GM19351 (cell line): Measurements from ENCODE around the gene CTIF.

ENCODE experiments used
- ATAC-seq: cut with Tn5 transposase; IDR thresholded peaks from one replicate; pipeline ENCODE4 v1.9.1; 2021; ENCODE audit warnings: mild to moderate bottlenecking, moderate library complexity; ENCODE audit not compliant: unreplicated experiment

CTIF gene

DNA sequence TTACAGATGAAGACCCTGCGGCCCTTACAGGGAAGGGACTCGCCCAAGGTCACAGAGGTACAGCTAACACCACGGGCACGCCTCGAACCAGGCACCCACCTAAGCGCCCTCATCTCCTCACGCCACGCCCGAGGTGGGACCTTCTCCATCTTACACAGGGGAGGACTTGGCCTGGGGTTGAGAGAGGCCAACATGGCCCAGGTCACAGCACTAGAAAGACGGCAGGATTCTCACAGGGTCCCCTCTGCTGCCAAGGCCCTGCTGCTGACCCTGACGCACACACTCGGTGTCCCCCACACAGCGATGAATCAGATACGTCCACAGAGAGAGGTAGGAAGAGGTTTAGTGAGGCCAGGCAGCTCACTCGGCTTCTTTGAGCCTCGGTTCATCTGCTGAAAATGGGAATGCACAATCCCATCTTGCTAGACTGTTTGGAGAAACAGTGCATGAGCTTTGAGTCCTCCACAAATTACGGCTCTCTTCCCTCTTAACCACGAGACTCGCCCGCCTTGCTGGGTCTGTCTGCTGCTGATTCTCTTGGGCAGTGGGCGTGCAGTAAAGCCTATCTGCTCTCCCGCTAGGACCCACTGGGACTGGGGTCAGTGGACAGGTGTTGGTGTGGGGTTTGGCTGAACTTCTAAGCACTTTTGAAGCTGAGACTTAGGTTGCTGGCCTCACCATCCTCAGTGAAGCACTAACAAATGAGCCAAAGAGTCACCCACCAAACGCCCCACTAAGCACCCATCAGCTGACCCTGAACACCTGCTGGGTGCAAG is 332.7 kb downstream of the CTIF start:
- no peak for ATAC-seq

DNA sequence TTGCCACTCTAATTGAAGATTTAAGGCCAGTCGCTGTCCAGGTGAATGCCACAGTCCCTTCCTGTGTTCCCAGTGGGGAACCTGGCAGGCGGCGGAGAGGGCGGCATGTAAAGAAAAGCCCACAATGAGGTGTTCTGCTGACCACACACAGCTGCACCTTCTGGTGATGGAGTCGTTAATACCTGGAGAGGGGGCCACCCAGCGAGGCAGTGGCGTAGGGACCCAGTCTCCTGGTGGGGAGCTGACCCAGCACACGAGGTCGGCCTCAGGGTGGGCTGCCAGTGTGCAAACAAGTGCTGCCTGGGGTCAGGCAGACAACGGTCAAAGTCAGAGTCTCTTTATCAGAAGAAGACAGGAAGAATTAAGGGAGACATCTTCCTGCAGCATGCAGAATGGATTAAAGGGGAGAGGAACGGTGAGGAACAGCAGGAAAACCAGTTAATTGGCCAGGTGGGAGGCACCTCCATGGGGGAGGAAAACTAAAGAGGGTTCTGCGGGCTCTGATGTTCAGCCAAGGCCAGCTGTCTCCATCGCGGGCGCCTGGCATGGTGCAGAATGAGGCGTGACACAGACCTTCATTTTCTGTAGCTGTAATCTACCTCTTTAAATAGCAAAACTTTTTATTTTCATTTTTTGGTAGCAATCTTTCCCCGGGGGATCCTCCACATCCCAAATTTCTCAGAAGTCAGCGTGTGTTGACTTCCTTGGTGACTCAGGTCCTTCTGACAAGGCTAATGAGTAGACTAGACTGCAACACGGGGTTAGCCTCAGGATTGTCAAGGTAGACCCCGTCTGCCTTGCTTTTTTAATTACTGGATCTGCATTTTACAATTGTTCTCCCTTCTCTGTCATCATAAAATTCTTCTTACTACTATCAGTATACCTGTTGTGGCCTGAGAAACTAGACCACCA is 333.7 kb downstream of the CTIF start:
- no peak for ATAC-seq

DNA sequence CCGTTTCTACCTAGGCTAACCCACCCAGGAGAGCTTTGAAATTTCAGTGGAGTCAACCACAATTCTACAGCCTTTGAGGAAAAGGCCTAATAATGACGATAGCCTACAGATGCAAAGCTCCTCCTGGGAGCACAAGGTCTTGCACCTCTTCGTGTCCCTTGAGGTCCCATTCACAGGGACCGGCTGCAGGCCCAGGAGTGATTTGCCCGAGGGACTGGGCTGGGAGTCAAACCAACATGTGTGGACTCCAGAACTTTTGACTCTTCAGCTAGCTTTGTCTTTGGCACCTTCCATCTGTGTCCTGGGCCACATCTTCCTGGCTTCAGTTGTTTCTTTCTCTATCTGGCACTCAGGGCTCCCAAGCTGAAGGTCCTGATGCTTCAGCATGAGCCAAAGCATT is 335.4 kb downstream of the CTIF start:
- no peak for ATAC-seq

DNA sequence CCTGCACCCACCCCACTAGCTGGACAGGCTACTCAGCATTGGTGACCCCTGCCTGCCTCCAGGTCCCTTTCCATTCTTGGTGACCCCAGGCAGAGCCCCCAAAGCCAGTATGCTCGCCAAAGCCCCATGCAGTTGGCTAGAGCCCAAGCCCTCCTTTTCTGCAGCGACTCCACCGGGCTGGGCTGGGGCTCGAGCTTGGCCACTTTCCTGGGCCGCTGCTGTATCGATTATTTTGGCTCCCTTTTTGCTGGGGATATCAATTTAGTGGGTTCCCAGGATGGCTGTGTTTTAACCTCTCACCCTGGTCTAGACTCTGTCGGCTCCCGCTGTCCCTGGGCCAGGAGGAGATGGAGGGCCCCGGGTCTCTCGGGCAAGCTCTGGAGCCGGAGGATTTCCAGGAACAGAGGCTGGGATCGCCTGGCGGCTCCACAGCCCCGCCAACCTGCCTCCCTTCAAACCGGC is 335.9 kb downstream of the CTIF start:
- no peak for ATAC-seq

DNA sequence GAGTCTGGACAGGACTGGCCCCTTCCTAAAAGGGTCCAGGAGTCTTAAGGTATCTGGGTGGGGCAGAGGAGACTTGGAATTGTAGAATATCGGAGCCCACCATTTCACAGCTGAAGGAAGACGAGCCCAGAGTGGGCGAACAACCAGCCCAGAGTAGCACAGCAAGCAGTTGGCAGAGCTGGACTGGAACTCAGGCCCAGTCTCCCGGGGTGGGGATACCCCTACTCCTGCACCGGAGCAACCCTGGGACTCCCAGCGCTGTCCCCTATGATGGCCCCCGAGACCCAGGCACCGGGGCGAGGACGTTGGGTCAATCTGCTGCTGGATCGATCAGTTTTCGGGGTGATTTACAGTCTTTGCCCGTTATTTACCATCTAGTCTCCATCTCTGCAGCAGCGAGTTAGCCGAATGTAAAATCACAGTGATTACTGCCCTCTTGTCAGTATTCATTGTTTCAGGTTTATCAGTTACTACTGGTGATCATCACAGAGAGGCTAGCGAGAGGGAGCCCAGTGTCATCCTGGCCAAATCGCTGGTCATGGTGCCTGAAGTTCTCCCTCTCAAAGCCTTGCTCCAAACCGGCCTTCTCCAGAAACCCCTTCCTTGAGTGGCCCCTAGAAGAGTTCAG is 336.6 kb downstream of the CTIF start:
- no peak for ATAC-seq

DNA sequence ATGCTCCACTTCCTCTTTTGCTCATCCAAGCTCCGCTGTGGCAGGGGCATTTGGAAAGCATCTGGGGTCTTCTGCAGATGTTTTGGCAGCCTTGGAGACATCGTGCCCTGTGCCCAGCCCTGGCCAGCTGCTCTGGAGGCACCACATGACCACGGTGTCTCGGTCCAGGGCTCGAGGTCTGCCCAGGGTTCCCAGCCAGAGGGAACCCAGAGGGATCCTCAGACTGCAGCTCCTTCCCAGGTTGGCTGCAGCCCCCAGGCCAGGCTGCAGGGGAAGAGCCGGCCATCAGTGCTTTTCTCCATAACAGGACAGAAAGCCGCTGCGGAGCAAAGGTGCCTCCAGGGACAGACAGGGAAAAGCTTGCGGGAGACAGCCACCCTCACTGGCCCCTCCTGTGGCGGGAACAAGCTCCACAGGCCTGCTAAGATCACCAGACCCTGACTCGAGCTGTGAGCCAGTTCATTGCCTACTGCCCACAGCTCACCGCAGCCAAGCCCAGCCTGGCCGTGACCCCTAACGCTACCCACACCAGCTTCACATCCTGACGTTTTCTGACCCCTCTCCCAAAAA is 337.2 kb downstream of the CTIF start:
- ATAC-seq: no peak

DNA sequence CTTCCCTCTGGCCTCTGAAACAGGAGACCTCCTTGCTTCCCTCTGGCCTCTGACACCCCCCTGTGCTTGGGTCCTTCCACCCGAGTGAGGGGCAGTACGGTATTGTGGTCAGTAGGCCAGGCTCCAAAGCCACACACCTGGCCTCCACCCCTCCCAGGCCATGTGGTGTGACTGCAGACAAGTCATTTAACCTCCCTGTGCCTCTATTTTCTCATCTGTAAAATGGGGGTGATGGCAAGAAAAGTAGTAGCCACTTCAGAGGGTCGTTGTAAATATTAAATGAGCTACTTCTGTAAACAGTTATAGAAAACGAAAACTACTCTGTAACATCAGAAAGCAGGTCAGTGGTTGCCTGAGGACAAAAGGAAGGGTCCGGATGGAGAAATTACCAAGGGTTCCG is 337.8 kb downstream of the CTIF start:
- no peak for ATAC-seq

DNA sequence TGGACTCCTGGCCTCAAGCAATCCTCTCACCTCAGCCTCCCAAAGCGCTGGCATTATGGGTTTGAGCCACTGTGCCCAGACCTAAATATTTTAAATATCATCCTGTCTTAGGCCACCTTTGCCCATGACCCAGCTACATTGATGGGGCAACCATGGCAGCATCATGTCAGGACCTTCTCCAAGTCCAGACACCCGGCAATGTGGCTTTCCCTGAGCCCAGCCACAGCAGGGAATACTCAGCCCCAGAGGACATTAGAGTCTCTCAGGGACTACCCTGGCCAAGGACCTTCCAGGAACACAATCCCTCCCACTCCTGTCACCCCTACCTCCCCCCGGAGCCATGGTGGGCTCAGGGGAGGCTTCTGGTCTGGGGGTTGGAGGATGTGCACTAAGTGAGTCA is 339.1 kb downstream of the CTIF start:
- ATAC-seq: no peak

DNA sequence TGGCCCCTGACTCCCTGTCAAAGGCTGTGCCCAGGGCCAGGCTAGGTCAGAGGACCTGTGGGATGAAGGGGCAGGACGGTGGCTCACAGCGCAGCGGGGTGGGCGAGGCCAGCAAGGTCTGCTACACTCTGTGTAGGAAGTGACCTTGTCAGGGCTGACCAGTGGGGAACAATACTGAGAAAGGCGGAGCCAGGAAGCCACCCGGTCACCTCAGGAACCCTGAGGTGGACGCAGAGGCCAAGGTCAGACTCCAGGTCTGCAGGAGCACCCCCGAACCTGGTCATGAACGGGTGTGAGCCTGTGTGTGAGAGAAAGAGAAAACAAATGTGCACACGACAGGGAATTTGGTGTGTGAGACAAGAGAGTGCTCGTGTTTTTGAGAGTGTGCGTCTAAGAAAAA is 339.6 kb downstream of the CTIF start:
- no peak for ATAC-seq

DNA sequence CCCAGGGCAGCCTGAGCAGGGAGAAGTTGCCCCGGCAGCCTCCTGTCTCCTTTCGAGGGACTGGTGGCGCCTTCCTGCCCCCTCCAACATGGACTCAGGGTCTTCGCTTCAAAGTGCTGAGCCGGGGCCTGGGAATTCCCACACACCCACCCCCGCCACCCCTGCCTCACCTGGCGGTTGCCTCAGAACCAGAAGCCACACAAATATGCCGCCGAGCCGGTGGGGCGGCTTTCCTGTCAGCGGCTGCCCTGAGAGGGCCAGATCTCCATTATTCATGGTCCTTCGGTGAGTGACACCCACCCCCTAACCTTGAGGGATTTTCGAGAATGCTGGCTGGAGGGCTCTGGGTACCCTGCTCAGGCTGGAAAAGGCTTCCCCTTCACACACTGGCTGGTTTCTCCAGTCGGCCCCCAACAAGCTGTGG is 340.2 kb downstream of the CTIF start:
- no peak for ATAC-seq

DNA sequence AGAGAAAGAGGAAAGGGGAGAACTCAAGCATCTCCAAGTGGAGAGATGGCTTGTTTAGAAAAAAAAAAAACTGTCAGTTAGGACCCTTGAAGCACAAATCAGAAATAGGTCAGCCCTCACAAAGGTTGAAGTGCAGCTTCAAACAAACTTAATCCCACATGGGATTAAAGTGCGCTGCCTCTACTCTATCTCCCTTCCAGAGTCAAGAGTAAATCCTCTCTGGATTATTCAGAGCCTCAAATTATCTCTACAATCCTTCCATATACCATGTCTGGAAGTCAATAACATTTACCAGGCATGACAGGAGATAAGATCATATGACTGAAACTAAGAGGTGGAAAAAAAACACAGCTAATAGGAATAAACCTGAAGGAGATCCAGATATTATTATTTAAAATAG is 342.1 kb downstream of the CTIF start:
- ATAC-seq: no peak

DNA sequence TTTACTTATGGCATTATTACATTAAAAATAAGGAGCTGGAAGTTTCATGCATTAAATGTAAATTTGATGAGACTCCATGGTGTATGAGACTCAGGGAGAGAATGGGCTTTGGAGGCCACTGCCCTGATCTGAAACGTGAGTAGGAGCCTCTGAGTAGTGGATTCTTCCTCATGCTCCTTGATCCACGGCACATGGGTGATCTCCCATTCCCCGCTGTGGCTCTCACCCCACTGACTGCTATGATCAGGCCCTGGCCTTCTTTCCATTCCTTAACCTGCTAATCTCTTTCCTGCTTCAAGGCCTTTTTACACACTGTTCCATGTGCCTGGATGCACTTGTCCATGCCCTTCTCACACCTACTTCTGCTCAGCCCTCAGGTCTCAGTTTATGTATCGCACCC is 343.5 kb downstream of the CTIF start:
- ATAC-seq: no peak

DNA sequence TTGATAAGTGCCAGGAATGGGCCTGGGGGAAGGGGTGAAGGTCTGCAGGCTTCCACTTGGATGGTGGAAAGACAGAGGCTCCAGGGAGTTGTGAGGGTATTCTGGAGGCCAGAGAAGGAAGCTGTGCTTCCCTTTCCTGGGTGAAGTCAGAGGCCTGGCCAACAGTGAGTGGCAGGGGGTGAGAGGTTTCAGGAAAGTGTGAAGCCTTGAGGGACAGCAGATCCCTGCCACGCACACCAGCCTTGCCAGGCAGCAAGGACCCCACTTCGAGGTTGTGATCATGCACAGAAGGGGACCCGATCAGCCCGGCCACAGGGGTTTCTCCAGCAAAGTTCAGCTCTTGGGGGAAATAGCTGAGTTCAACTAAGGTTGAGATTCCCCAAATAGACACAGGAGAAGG is 345.5 kb downstream of the CTIF start:
- ATAC-seq: no peak

DNA sequence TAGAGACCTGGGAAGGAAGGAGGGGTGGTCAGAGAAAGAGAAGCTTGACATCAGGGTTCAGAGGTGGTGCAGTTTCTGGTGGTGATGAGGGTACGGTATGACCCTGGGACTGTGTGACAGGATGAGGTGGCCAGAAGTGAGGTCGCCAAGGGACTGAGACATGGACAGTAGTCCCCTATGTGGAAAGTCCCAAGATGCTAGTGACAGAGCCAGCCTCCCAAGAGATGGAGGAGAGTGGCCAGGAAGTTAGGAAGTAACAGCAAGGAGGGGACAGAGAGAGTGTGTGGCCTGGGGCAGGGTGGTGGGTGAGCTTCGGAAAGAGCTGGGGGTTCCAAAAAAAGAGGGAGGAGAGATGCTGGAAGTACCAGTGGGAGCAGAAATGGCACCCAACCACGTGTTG is 345.9 kb downstream of the CTIF start:
- ATAC-seq: no peak

DNA sequence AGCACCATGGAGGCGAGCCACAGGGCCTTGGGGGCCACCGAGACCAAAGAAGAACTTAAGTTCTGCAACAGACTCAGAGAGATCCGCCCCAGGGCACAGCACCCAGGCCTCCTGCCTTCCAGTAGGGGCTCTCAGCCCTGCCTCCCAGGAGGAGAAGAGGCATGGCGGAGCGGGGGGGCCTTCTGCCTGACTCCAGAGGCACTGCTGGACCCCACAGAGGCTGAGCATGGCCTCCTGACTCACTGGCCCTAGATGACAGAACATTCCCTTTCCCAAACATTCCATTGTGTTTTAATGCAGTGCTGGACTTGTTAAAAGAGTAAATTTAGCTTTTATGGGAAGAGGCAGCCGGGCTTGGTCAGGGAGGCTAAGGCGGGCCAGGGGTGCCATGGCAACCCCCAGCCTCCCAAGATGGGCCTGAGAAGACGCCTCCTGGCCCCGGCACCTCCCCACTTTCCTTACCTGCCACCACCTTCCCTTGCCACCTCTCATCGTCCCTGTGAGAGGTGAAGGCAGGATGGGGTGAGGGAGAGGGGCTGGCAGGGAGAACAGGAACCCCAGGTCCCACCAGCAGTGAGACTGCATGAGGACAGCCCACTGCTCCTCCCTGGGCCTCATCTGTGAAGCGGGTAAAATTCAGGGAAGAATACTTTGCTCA is 346.6 kb downstream of the CTIF start:
- no peak for ATAC-seq

DNA sequence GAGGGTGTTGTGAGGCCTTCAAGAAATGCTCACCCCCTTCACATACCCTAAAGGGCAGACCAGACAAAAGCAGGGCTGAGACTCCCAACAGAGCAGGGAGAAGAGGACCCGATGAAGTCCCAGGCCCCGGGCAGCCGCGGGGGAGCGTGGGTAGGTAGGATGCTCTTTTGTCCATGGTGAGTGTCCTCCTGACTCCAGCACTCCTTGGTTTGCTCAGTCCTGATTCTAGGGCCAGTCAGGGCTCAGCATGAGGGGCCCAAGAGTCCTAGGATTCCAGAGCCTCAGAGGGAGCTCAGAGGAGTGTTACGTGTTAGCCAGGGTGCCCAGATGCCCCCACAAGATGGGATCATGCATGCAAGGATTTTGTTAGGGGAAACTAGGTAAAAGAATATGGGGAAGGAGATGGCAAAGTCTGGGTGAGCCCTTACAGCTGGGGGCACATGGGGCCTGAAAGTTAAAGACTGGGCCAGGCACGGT is 347.1 kb downstream of the CTIF start:
- no peak for ATAC-seq

DNA sequence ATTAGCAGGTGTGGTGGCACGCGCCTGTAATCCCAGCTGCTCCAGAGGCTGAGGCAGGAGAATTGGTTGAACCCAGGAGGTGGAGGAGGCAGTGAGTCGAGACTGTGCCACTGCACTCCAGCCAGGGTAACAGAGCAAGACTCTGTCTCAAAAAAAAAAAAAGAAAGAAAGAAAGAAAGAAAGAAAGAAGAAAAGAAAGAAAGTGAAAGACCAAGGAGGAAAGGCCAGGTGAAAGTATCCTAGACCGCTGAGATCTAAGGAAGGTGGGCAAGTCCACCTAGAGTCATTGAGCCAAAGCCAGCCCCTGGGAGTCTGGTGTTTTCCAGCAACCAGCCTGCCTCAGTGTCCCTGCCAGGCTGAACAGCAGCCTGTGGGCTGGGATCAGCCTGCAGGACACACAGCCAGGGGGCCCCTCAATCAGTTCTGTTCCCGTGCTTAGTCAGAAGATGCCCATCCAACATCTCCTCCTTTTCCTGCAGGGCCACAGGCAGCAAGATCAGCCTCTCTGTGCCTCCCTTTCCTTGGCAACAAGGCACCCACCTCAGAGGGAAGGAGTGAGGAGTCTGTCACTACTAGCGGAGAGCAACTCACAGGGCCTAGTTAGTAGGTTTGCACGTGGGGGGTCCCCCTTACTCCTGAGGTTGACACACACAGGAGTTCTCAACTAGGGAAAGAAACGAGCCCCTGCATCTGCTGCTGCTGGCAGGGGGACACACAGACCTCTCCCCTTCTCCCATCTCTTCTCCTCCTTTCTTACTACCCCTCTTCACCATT is 347.9 kb downstream of the CTIF start:
- no peak for ATAC-seq

DNA sequence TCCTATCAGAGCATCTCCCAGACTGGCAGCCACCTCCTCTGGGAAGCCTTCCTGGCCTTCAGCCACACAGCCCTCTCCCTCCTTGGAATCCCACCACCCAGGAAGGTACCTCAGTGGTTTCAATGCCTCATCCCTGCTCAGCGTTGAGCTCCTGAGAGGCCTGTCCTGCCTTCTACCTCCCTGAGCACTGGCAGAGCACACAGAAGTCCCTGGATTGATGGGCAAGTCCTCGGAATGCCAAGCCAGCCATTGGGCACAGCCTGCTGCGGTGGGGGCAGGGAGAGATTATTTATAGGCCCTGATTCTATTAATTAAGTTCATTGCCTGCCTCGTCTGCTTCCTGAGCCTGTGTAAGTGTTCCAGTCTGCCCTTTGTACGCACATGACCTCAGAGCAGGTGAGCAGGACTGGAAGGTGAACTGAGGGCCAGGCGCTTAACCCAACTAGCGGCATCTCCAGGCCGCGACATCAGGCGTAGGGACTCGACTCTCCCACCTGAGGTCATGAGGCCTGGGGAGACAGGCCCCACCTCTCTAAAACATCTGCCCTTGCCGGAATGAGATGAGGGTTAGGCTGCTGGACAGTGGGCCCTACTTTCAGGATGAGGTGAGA is 348.6 kb downstream of the CTIF start:
- no peak for ATAC-seq
